ENCODE results near the gene SHH. TPM values are rescaled to one million over a fixed set of nuclear protein-coding genes. Genes with fewer than 3 reads are reported as not detected.

Gene SHH
- total and polyA plus RNA-seq, 2 of the 13 experiments (the other 11 are each of a cell fraction or from before 2014, with no cell fraction given) = 1.9 to 3.4 TPM

DNA sequence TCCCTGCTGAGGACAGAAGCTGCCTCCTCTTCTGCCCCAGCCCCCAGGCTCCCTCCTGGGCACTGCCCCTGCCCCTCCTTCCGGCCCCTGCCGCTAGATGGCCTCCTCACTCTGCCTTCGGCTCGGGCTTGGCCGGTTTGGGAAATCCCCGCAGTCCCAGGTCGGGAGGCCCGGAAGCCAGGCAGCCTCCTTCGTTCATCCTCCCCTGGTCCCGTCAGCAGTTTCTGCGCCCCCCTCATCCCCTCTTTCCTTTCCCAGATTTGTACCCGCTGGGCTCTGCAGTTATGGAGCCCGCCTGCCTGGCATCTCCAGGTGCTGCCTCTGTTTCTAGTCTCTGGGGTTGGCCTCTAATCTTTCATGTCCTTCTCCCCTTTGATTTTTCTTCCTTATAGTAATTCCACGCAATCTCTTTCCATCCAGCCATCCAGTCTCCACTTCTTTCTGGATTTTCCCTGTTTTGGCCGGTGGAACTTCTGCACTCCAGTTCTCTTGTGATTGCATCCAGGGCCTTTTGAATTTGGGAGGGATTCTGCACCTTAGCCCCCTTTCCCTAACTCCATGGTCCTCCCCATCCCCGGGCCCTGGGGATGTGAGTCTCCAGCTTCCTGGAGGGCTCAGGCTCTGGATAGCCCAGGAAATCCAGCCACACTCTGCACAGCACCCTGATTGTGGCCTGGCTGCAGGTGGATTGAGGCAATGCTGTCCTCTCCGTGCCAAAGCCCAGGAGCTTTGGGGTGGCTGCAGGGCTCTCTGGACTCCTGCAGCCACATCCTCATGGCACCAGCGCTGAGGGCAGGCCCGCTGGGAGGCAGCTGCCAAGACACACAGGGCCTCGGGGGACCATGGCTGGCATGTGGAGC, 3.3 kb upstream of the SHH start (continued):
- TF ChIP-seq PCBP2 (optimal IDR thresholded peaks at IDR 0.05; ENCODE audit: low read depth, low read length, poor library complexity, severe bottlenecking) (no peak), MED1 (CRISPR knock-in tag; IDR thresholded peaks at IDR 0.05) (no peak), SIN3B (IDR thresholded peaks at IDR 0.05; ENCODE audit: low read length) (no peak), AHR (CRISPR knock-in tag; IDR thresholded peaks at IDR 0.05) (no peak), RELA (CRISPR knock-in tag; IDR thresholded peaks at IDR 0.05) (peak; percentile 99), FOSL2 (CRISPR knock-in tag; IDR thresholded peaks at IDR 0.05) (peak; percentile 39; the same call in 1 of the 2 replicates), BCL6 (CRISPR knock-in tag; IDR thresholded peaks at IDR 0.05) (peak; percentile 28; the same call in 1 of the 2 replicates), ZSCAN22 (CRISPR knock-in tag; IDR thresholded peaks at IDR 0.05) (no peak), SP1 (IDR thresholded peaks at IDR 0.05) (no peak), SP1 (CRISPR knock-in tag; IDR thresholded peaks at IDR 0.05) (no peak), SRSF1 (optimal IDR thresholded peaks at IDR 0.05; ENCODE audit: low read depth, low read length) (no peak), FOXK2 (IDR thresholded peaks at IDR 0.05) (no peak), RORA (CRISPR knock-in tag; IDR thresholded peaks at IDR 0.05) (no peak), ZSCAN21 (CRISPR knock-in tag; IDR thresholded peaks at IDR 0.05; ENCODE audit: borderline replicate concordance) (no peak), ZNF230 (CRISPR knock-in tag; IDR thresholded peaks at IDR 0.05) (no peak), MAZ (IDR thresholded peaks at IDR 0.05; ENCODE audit: borderline replicate concordance, low read depth, low read length) (peak; percentile 57; the same call in 1 of the 2 replicates), MAZ (CRISPR knock-in tag; IDR thresholded peaks at IDR 0.05; ENCODE audit: low read depth) (peak; percentile 74), NR3C1 (CRISPR knock-in tag; IDR thresholded peaks at IDR 0.05) (no peak), EP300 (IDR thresholded peaks at IDR 0.05; ENCODE audit: low read depth in 2 of 2, low read length in 2 of 2) (no peak), EP300 (CRISPR knock-in tag; IDR thresholded peaks at IDR 0.05; ENCODE audit: borderline replicate concordance) (no peak), ZNF24 (IDR thresholded peaks at IDR 0.05) (no peak), TMF1 (CRISPR knock-in tag; IDR thresholded peaks at IDR 0.05; ENCODE audit: low read depth) (no peak), ZNF292 (CRISPR knock-in tag; IDR thresholded peaks at IDR 0.05; ENCODE audit: borderline replicate concordance, low read depth) (no peak), ZNF788 (CRISPR knock-in tag; IDR thresholded peaks at IDR 0.05; ENCODE audit: borderline replicate concordance) (peak; percentile 29; the same call in 1 of the 2 replicates), MED13 (CRISPR knock-in tag; IDR thresholded peaks at IDR 0.05) (no peak)
- TF ChIP-seq, protein P1, sequence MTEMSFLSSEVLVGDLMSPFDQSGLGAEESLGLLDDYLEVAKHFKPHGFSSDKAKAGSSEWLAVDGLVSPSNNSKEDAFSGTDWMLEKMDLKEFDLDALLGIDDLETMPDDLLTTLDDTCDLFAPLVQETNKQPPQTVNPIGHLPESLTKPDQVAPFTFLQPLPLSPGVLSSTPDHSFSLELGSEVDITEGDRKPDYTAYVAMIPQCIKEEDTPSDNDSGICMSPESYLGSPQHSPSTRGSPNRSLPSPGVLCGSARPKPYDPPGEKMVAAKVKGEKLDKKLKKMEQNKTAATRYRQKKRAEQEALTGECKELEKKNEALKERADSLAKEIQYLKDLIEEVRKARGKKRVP (CRISPR knock-in tag; IDR thresholded peaks at IDR 0.05) = no peak
- TF ChIP-seq, protein P2, sequence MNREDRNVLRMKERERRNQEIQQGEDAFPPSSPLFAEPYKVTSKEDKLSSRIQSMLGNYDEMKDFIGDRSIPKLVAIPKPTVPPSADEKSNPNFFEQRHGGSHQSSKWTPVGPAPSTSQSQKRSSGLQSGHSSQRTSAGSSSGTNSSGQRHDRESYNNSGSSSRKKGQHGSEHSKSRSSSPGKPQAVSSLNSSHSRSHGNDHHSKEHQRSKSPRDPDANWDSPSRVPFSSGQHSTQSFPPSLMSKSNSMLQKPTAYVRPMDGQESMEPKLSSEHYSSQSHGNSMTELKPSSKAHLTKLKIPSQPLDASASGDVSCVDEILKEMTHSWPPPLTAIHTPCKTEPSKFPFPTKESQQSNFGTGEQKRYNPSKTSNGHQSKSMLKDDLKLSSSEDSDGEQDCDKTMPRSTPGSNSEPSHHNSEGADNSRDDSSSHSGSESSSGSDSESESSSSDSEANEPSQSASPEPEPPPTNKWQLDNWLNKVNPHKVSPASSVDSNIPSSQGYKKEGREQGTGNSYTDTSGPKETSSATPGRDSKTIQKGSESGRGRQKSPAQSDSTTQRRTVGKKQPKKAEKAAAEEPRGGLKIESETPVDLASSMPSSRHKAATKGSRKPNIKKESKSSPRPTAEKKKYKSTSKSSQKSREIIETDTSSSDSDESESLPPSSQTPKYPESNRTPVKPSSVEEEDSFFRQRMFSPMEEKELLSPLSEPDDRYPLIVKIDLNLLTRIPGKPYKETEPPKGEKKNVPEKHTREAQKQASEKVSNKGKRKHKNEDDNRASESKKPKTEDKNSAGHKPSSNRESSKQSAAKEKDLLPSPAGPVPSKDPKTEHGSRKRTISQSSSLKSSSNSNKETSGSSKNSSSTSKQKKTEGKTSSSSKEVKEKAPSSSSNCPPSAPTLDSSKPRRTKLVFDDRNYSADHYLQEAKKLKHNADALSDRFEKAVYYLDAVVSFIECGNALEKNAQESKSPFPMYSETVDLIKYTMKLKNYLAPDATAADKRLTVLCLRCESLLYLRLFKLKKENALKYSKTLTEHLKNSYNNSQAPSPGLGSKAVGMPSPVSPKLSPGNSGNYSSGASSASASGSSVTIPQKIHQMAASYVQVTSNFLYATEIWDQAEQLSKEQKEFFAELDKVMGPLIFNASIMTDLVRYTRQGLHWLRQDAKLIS (CRISPR knock-in tag; IDR thresholded peaks at IDR 0.05) = no peak
- TF ChIP-seq, protein P3, sequence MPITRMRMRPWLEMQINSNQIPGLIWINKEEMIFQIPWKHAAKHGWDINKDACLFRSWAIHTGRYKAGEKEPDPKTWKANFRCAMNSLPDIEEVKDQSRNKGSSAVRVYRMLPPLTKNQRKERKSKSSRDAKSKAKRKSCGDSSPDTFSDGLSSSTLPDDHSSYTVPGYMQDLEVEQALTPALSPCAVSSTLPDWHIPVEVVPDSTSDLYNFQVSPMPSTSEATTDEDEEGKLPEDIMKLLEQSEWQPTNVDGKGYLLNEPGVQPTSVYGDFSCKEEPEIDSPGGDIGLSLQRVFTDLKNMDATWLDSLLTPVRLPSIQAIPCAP (CRISPR knock-in tag; IDR thresholded peaks at IDR 0.05; ENCODE audit: low read depth) = no peak

All from HepG2 (cell line).